ENCODE measurements around the gene PADI3.

PADI3 gene

DNA sequence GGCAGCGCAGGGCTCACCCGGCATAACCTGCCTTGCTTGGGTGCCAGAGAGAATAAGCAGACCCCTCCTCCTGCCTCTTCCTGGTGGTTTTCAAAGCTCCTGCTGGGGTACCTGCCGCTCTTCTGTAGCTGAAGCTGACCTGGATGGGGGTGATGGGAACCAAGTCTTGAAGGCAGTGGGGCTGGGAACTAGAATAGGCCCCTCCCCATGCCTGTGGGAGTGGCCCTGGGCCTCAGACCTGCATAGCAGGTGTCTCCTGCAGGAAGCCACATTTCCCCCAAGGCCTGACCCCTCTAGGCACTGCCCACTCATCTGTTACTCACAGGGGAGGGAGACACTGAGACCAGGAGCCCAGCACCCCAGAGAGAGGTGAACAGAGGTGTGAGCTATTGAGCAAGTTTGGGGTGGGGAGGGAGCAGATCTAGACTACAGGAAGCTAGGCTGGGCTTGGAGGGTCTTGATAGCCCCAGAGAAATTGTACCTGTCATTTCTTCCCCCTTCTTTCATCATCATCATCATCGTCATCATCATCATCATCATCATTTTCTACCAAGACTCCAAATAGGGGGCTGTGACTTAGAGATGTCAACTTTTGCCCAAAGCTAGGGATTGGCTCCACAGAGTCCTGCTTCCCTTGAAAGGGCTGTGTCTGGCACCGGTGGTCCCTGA, 33.9 kb upstream of the PADI3 start:
- DNase-seq (ENCODE audit: low read depth): no peak

DNA sequence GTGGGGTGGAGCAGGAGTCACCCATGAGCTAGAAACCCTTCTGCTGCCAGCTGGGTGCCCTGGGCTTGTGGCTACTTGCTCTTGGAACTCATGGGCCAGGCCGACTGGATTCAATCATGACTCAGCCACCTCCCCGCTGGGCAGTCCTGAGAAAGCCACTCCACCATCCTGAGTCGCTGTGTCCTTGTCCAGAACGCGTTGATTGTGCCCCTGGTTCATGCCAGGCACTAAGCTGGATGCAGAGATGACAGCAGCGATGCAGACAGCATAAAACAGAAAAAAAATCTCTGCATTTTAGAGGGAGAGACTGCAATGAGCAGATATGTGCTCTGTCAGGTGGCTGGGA, 33.4 kb upstream of the PADI3 start:
- DNase-seq (ENCODE audit: low read depth): no peak

DNA sequence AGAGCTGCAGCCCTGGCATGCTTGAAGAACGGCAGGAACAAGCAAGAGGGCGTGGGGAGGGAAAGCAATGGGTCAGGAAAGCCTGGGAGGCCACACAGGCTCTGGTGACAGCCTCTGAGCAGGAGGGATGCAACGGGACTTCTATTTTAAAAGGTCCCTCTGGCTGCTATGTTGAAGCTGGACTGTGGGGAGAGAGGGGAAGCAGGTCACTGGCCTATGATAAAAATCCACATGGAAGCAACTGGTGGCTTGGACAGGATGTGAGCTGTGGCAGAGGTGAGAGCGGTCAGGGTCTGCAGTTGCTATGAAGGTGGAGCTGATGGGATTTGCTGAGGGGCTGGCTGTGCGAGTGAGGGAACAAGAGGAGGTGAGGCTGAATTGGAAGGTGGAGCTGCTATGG, 32.8 kb upstream of the PADI3 start:
- DNase-seq (ENCODE audit: low read depth): no peak

DNA sequence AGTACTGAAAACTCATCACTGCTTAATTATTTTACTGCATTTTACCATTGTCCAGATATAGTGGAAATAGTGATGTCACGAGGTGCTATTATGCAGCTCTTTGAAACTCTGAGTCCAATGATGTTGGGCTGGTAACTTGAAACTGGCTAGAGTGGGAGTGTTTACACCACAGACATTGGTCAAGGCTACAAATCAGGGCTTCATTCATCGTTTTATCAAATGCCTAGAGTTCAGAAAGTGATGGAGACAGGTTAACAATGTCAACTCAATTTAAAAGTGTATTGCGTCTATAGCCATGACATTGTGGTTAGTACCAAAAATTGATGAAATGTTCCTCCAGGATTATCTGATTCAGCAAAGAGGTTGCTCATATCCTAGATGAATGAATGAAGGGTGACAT, 31.3 kb upstream of the PADI3 start:
- DNase-seq (ENCODE audit: low read depth): no peak

DNA sequence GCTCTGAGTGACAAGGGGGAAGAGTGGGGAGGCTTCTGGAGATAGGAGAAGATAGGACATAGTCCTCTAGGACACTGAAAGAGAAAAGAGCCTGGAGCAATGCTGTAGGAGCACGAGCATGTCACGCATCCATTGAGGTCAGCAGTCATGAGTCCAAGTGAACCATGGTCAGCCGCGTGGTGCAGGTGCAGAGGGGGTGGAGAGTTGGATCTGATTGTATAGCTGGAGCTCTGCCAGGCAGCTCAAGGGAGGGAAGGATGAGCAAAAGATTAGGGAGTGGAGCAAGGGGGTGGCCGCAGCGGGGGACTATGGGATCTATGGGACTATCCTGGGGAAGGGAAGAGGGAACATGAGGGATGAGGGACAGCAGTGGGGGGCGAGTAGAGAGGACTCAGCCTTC, 30.0 kb upstream of the PADI3 start:
- DNase-seq (ENCODE audit: low read depth): no peak

DNA sequence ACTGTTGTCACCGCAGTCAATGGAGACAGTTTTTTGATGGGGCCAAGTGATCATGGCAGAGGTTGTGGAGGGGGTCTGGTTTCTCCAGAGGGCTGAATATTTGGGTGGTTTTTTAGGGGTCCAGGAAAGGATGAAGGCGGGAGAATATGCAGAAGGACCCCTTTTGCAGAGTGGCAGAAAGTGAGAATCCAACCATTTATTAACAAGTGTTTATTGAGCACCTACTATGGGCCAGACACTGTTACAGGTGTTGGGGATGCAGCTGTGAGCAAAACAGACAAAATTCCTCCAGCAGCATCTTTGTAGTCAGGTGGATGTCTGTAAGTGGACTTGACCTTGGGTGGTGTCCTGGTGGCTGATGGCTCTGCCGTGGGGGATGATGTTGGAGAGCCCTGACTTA, 28.6 kb upstream of the PADI3 start:
- DNase-seq (ENCODE audit: low read depth): no peak

DNA sequence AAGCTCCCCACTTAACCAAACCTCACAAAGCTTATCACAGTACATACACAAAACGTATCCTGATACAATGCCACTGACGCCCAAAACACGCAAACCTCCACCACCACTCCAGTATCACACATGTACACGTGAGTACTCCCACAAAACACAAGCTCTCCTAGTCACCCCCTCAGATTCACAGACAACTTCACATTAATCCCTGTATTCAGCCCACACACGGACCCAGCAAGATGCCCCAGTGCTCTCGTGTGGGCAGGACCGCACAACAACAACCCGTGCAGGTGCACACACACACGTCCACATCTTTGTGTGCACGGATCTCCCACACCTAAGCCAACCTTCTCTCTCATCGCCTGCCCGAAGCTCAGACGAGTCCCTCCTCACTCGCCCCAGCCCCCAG, 26.3 kb upstream of the PADI3 start:
- DNase-seq (ENCODE audit: low read depth): no peak

DNA sequence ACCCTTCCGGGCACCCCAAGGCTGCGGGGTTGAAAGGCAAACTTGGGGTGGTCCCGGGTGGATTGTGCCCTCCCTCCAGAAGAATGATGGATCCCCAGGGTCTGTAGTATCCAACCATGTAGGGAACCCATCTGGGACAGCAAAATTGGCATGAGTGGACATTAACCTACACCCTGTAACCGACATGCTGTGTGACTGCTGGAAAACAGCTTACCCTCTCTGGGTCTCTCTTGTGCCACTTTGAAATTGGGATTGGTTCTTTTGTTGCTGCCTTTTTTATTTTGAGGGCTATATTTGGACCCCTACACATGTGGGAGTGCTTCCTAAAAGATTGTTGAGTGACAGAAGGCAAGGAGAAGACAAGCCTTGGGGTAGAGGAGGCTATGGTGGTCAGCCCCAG, 24.5 kb upstream of the PADI3 start:
- DNase-seq (ENCODE audit: low read depth): no peak

DNA sequence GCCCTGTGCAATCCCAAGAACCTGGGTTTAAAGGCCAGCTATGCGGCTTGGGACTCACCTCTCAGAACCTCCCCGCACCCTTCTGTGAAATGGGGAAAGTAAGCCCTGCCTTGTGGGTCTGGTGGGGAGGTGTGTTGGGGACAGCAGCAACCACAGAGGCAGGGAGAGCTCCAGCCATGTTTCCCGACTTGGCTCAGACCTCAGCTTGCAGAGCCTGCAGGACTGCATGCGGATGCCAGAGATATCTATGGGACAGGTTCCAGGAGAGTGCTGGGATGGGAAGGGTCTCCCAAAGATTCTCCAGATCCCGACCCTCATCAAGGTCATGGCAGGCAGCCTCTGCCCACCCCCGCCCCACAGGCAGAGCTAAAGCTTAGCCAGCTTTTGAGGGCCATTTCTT, 23.8 kb upstream of the PADI3 start:
- DNase-seq (ENCODE audit: low read depth): no peak

DNA sequence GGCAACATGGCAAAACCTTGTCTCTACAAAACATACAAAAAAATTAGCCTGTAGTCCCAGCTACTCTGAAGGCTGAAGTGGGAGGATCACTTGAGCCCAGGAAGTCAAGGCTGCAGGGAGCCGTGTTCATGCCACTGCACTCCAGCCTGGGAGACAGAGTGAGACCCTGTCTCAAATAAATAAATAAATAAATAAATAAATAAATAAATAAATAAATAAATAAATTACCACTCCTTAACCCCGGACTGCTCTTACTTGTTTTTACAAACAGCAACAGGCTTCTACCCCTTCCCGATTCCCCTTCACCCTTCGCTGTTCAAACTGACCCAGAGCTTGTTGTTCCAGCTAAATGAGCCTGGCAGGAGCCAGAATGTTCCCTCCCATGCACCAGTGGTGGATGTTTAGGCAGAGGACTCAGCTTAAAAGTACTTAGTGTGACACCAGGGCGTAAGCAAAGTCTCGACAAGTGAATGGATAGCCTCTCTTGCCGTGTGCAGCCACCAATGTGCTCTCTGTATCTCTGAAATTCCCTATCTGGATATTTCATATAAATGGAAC, 21.5 kb upstream of the PADI3 start:
- DNase-seq (ENCODE audit: low read depth): no peak

DNA sequence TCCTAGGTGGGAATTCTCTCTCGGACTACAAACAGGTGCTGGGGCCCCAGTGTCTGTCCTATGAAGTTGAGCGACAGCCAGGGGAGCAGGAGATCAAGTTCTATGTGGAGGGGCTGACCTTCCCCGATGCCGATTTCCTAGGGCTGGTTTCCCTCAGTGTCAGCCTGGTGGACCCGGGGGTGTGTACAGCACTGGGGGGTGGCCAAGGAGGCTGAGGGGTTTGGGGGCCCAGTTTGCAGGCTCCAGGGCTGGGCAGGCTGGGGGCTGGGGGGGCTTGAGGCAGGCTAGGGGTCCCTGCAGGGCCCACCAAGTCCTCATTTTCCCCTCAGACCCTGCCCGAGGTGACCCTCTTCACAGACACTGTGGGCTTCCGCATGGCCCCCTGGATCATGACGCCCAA, 20.3 kb upstream of the PADI3 start:
- DNase-seq (ENCODE audit: low read depth): no peak

DNA sequence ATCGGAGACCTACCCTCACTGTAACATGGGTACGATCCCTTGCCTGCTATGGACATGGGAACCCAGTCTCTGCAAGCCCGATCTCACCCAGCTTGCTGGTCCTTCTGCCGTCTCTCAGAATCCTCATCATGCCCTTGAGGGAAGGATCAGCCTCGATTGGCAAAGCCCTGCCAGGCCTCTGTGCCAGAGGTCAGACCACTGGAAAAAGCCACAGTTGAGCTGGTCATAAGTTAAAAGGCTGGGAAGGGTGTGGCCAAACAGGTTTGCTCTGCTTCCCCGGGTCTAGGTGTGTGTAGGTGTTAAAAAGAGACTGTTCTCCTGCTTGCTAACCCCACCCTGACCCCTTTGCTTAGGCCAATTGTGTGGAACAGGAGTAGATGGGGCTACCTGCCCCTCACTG, 19.5 kb upstream of the PADI3 start:
- no peak for DNase-seq (ENCODE audit: low read depth)

DNA sequence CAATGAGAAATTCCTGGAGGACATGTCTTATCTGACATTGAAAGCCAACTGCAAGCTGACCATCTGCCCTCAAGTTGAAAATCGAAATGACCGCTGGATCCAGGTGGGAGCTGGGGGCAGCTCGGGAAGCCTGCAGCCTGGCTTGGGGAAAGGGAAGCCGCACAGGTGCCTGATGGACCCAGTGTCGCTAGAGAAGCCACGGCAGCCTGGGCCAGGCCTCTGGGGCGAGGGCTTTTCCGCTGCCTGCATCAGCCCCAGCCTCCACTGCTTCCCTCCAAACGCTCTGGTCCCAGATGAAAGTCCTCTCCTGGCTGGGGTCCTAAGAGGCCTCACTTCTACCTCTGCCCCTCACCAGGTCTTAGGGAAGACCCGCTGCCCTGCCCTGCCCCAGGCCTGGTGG, 18.8 kb upstream of the PADI3 start:
- no peak for DNase-seq (ENCODE audit: low read depth)

DNA sequence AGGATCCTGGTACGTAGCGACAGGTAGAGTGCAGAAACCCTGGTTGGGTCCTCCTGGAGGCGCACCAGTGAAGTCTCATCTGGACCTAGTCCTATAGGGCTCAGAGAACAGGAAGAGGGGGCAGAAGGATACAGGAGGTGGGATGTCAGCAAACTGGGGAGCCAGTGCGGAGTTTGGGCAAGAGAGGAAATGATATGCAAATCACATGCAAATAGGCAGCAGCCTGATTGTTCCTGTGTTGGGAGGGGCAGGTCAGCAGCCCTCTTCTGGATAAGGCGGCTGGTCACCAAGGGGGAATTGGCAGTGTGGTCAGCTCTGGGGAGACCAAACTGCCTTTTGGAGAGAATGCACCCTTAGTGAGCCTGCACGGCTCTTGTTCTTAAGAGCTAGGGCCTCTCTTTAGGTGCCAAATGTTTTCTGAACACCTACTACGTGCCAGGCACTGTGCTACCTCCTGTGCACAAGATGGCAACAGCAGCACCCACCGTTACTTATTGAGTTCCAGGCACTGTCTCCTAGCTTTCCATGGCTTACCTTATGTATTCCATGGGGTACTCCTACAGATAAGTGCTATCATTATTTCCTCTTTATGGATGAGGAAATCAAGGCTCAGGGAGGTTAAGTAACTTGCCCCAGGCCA, 18.1 kb upstream of the PADI3 start:
- no peak for DNase-seq (ENCODE audit: low read depth)

DNA sequence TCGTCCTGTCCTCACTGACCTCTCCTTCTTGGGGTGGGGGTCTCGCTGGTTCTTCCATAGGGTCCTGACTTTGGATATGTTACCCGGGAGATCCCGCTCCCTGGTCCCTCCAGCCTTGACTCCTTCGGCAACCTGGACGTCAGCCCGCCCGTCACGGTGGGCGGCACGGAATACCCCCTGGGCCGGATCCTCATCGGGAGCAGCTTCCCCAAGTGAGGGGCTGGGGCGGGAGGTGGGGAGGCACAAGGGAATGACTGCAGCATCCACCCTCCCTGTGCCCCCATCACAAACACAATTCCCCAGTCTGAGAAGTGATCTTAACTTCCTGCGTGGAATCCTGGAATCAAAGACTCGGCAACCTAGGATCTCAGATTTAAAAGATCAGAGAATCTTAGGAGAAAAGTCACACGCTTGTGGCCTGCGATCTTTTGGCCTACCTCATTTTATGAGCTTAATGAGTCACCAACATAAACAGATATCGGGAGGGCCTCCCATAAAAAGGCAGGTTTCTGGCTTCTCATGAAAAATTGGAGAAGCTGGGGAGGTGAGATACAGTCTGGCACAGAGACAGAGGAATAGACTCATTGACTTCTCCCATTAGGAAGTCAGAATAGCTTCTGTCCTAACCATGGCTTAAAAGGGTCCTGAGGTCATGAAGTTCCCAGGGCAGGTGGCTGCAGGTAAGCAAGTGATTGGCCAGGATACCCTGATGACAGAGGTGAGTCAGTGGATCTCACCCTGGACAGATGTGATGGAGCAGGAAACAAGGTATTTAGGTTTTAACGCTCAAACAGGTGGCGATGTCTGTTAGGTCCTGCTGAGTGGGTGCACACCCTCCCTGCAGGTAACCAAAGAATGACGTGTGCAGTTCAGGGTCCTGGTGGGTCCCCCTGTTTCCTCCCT, 15.9 kb upstream of the PADI3 start:
- DNase-seq (ENCODE audit: low read depth): no peak

DNA sequence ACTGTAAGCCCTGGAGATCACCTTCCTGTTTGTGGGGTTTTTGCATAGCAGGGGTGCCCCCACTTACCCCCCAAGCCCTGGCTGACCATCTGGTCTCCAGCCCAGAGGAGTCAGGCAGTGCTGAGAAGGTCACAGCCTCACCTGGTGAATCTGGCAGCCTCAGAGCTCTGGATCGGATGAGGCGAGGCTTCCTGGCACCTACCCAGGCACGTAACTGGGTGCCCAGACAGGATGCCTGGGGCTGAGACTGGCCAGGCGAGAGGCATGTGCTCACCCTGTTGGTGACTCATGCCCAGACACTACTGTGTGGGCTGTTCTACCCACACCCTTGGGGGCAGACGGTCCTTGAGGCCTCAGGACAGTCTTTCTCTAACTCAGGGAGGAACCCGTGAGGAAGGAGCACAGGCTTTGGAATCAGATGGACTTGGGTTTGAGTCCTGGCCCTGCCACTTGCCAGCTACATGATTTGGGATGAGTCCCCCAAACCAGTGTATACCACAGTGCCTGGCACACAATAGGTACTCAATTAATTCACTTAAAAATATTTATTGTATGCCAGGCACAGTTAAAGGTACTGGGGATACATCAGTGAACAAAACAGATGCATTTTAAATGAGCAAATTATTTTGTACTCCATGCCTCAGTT, 15.1 kb upstream of the PADI3 start:
- no peak for DNase-seq (ENCODE audit: low read depth)

DNA sequence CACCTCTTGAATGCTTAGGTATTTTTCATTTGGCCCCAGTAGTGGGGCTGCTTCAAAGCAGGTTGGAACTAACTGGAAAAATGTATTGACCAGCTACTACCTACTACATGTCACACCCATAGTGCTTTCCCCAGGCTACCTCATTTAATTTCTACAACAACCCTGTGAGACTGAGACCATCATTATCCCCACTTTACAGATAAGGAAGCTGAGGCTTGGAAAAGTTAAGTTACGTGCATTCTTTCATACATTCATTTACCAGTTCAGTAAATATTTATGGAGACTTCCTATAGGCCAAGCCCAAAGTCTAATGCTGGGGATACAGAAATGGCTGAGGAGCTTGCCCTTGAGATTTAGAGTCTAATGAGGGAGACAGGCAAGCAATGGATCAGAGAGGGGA, 14.5 kb upstream of the PADI3 start:
- DNase-seq (ENCODE audit: low read depth): no peak

DNA sequence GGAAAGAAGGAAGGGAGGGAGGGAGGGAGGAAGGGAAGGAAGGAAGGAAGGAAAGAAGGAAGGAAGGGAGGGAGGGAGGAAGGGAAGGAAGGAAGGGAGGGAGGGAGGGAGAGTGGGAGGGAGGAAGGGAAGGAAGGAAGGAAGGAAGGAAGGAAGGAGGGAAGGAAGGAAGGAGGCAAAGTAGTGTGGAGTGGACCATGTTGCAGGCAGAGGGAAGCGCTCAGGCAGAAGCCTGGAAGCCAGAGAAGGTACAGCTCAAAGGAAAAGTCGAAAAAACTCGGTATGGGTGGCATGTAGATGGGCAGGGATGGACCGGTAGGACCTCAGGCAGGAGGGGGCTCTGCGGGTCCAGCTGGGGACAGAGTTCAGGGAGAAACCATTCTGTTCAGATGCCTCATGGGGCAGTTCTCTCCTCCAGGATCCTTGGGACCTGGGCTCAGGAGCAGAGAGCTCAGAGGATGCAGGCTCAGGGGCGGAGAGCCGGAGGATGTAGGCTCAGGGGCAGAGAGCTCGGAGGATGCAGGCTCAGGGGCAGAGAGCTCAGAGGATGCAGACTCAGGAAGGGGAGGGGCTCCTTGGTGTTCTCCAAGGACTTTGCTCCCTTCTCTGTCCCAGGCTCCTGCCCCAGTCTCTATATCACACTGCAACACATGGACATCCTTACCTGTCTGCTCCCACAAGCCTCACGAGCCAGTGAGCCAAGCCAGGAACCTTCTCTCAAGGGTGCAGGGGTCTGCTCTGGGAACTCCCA, 13.6 kb upstream of the PADI3 start:
- no peak for DNase-seq (ENCODE audit: low read depth)

DNA sequence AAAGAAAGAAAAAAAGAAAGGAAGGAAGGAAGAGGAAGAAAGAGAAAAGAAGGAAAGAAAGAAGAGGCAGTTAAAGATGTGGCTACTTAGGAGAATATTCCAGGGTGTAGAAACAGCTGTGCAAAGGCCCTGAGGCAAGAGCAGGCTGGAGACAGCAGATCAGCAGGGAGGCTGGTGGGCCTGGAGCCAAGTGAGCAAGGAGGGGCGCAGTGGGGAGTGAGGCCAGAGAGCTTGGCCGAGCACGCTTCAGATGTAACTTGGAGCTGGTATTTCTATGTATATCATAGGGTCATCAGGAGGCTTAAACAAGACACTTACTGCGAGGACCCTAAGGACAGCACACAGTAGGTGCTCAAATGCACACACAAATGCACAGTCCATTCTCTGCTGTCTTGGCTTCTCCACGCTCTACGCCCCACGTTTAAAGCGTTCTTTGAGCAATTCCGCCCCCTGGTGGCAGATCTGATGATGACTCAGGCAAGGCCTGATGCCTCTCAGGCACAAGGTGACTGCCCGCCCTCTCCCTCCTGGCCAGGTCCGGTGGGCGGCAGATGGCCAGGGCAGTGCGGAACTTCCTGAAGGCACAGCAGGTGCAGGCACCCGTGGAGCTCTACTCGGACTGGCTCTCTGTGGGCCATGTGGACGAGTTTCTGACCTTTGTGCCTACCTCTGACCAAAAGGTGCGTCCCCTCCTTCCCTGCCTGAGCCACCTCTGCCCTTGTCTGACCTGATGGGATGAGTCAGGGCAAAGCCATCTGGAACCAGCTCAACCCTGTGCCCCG, 11.9 kb upstream of the PADI3 start:
- no peak for DNase-seq (ENCODE audit: low read depth)

DNA sequence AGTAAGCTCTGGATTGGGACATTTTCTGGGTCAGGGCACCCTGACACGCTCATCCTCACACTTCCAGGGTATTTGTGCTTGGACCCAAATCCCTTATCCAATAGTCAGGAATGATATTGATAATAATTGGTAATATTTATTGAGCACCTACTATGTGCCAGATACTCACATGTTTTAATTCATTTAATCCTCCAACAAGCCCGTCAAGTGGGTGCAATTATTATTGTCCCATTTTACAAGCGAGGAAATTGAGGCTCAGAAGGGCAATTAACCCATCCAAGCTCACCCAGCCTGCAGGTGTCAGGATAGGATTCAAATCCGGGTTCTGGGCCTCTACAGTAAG, 11.4 kb upstream of the PADI3 start:
- no peak for DNase-seq (ENCODE audit: low read depth)

DNA sequence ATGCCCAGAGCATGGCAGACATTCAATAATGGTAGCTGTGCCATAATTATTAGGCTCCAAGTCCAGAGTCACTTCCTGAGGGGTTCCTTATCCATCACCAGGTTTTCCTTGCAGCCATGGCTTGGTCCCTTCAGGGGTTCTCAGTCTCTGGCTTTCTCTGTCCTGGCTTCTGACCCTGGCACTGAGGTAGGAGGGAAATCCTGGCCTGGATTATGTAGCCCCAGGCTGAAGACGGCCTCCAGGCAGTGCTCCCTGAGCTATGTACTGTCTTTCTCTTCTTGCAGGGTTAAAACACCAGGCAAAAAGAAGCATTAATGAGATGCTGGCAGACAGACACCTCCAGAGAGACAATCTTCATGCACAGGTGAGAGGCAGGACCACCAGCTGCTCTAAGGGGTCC, 9.5 kb upstream of the PADI3 start:
- DNase-seq (ENCODE audit: low read depth): peak; percentile 80
